Measurements from ENCODE around the gene SOCS1.

The SOCS1 gene

DNA sequence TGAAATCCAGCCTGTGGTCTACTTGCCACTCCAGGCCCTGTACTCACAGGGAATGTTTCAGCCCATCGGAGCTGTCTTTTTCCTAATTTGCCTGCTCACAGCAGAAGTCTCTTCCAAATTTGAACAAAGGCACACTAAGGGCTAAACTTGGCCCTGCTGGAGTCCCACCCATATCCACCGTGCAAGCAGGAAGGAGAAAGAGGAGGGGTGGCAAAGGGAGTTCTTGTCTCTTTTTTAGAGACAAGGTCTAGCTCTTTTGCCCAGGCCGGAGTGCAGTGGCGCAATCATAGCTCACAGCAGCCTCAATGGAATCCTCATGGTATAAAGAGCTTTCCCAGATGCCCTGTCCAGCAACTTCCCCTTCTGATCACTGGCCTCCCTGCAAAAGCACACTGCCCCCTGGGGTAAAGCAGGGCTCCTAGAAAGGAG is 27.8 kb upstream of the SOCS1 start:
- DNase-seq = no peak

DNA sequence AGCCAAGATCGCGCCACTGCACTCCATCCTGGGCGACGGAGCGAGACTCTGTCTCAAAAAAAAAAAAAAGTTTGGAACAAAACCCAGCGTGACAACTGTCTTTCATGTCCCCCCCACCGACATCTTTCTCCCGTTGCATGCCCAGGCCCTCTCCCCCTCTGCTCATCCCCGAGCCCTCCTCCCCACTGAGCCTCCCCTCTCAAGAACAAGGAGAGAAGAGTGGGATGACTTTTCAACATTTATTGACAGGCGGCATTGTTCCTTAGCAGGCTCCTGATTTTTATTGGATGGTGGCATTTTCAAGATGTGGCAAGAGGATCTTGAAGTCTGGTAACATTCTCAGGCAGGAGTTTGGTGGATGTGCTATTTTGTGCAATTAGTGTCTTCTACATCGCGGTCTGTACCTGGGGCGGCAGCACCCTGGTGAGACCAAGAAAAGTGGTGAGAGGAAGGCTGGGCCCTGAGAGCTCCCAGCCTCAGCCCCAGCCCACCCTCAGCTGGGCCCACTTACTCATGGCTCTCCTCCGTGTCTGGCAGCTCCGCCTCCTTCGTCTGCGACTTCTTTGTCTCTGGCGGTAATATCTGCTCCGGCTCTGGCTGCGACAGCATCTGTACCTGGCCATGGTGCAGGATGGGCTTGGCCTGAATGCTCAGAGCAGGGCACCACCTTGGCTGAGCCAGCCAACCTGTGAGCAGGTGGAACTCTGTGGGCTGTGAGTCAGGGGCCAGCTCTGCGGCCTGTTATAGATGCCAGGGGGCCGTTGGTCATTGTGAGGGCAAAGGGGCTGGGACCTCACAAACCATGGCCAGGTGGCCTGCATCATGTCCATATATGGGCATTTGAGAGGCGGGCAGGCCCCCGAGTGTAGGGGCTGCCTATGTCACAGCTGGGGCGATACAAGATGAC is 24.9 kb upstream of the SOCS1 start, which contains the start of gene PRM1:
TSS of gene PRM1 (minus strand) at position 715 of the 907 bp plus-strand sequence. CDS start at position 623, 92 bp downstream.
- DNase-seq = no peak

DNA sequence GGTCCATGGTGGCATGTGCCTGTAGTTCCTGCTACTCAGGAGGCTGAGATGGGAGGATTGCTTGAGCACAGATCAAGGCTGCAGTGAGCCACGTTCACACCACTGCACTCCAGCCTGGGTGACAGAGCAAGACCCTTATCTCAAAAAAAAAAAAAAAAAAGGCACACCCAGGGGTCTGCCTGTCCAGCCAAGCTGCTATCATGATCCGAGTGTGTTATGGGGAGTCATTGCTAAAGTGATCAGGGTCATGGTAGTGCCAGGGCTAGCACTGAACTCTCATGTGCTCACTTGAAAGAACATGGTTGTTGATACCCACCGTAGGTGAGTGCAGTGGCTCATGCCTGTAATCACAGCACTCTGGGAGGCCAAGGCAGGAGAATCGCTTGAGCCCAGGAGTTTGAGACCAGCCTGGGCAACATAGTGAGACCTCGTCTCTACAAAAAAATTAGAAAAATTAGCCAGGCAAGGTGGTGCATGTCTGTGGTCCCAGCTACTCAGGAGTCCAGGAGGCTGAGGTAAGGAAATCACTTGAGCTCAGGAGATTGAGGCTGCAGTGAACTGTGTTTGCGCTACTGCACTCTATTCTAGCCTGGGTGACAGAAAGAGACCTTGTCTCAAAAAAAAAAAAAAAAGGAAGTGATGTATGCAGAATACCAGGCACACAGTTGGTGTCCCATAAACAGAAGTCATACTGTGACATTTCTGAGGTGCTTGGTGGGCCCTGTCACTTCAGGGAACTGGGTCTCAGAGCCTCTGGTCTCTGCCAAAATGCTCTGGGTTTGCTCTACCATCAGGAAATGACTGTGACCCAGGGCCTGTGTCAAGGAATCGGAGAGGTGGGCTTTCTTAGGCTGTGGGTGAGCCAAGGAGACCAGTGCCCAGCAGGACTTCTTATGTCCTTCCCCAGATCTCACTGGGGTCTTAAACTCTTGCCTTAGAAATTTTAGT is 23.0 kb upstream of the SOCS1 start:
- DNase-seq = no peak

DNA sequence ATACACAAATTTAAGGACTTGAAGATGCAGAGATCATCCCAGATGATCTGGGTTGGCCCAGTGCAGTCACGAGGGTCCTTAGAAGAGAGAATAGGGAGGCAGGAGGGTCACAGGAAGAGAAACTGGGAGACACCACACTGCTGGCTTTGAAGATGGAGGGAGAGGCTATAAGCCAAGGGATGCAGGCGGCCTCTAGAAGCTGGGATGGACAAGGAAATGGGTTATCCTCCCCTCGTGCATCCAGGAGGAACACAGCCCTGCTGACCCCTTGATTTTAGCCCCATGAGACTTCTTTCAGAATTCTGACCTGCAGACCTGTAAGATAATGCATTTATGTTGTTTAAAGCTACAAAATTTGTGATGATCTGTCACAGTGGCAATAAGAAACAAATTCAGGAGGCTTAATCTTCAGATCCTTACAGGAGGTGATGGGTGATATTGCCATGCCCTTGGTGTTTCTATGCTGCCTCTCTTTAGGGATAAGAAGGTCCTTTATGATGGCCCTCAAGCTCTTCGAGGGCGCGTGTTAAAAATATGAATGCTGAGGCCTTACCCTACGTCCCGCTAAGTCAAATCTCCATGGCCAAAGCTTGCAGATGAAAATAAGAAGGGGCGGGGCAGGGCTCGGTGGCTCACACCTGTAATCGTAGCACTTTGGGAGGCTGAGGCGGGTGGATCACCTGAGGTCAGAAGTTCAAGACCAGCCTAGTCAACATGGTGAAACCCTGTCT is 21.8 kb upstream of the SOCS1 start:
- DNase-seq = no peak

DNA sequence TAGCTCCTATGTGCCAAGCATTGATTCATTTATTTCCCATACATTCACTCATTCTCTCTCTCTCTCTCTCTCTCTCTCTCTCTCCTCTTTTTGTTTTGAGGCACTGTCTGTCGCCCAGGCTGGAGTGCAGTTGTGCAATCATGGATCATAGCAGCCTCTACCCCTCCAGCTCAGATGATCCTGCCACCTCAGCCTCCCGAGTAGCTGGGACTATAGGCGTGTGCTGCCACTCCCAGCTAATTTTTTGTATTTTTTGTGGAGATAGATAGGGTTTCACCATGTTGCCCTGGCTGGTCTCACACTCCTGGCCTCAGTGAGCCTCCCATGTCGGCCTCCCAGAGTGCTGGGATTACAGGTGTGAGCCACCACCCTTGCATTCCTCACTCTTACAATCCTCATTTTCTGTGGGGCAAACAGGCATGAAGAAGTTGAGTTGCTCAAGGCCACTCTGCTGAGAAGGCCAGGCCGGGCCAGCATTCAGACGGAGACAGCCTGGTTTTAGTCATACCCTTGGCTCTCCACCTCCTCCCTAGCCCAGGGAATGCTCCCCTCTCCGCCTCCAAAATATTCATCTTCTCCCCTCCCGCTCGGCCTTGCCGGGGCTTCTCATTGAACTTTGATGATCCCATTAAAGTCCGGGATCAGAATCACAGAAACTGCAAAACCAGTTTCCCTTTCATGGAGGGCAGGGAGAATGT is 21.0 kb upstream of the SOCS1 start:
- DNase-seq = no peak

DNA sequence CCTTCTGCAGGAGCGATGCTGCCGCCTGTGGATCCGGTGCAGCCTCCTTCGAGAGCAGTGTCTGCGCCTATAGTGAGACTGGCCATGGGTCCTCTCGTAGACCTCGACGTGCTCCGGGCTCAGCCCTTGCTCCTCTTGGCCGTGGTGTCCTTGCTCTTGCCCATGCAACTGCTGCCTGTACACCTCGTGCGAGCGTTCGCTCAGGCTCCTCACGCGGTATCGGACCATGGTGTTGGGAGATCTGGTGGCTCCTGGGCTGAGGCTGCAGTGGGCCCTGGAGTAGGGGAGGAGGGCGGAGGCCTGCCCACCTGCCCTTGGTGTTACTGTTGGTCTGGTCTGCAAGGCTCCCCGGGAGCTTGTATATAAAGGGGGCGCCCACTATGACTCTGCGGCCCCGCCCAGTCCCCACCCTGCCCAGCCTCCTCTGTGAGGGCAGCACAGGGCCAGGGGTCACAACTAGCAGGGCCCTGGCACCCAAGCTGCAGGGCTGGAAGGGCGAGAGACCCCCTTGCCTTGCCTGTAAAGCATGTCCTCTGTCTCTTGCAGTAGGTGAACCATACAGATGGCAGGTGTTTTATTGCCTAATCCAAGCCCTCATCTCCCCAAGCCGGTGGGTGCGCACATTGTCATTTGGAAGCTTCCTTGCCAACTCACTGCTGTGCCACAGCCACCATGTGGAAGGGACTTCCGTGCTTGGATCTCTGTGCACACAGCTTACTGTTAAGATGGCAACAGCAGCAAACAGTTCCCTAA is 20.3 kb upstream of the SOCS1 start, which contains the start of gene PRM2:
TSS of gene PRM2 (minus strand) at position 338 of the 753 bp plus-strand sequence. CDS start at position 228, 110 bp downstream.
- DNase-seq = no peak

DNA sequence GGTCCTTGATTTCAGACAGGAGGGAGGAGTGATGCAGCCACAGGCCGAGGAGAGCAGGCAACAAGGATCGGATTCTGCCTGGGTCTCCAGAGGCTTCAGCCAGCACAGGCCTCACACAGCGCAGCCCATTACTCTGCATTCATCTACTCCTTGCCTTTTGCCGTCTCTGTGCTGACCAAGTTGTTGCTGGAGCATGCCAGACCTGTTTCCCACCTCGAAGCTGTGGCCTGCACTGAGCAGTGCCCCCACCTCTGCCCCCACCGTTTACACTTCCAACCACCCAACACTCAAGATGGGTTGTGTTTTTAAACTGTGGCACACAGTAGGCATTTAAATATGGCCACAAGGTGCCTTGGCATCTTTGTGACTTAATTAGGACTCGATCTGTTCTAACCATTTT is 19.0 kb upstream of the SOCS1 start:
- no peak for DNase-seq

DNA sequence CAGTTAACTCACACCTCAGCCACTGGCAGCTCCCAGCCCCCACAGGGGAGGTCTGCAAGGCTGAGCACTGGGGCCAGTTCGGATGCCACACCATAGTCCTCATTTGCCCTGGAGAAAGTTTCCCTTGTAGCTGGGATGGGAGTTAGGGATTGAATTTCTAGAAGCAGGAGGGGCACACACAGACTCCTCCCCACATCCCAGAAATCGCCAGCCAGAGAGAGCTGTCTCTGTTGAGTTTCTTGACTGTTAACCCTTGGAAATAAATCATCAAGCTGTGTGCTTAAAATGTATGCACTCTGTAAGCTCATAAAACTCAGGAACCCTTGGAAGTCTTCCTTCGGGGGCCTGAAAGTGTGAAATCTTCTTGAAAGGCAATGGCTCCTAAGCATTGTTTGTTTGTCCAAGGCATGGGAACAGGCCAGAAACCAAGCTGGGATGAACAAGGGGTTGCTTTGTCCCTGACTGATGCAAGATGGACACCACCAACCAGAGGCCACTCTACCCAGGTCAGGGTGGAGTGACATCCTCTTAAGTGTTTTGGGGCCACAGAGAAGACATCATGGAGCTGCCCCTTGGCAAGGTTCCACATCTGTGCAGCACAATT is 17.8 kb upstream of the SOCS1 start:
- no peak for DNase-seq

DNA sequence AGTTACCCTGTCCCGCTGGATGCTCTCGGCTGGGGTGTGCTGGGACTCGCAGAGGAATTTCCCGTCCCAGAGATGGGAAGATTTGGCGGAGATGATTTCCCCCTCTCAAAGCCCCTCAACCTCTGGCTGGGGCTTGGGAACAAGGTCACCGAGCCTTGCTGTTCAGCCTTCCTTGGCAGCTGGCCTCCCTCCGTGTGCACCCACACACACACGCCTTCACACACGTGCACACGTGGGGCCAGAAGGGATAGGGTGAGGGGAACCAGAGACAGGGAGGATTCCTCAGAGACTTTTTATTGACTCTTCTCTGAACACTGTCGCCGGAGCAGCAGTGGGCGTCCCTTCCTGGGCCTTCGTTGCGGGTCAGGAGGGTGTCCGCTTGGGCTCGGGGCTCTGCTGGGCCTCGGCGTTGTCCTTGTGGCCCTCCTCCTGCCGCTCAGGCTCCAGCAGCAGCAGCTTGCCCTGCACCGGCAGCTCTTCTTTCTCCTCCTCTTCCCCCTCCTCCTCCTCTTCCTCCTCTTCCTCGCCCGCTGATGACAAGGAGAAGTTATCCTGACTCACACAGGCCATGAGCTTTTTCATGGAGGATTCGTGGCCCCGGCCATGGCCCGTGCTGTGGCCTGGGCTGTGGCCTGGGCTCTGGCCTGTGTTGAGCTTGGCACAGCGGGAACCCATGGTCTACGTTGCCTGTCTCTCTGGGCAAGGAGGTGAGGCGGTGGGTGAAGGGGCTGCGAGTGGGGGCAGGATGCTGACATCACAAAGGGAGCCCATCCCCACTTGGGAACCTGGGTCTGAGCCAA is 17.1 kb upstream of the SOCS1 start, which contains the start of gene PRM3:
TSS of gene PRM3 (minus strand) at position 709 of the 800 bp plus-strand sequence. CDS start at position 675, 34 bp downstream.
- DNase-seq = no peak

DNA sequence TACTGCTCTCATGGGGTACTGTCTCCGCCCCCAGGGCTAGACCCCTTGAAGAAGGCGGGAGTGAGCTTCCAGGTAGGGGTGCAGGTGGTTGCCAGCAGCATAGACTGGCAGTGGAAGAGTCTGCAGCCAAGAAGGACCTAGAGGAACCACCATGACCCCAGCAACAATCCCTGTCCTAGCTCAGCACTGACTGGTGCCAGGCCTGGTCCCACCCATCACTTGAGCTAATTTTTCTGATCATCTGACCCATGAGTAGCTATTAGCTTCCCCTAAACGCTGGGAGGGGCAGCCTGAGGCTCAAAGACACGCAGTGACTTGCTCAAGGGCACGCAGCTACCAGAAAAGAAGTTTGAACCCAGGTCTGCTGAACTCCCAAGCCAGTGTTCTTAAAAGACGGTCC is 16.5 kb upstream of the SOCS1 start:
- DNase-seq = no peak

DNA sequence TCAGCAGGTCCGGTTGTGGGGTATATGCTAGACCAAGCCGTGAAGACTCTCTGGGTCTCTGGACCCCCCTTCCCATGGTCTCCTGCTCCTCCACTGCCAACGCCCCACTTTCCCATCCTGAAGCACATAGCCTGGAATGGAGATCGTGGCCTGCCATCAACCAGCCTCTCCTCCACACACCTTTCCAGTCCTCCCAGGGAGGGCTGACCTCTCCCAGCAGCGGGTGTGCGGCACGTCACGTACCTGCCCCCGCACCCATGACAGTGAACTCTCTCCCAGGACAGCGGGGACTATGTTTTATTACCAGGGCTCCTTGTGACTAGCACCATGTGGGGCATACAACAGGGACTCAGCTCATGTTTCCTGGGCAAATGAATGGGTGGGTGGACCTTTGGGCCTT is 15.6 kb upstream of the SOCS1 start:
- no peak for DNase-seq

DNA sequence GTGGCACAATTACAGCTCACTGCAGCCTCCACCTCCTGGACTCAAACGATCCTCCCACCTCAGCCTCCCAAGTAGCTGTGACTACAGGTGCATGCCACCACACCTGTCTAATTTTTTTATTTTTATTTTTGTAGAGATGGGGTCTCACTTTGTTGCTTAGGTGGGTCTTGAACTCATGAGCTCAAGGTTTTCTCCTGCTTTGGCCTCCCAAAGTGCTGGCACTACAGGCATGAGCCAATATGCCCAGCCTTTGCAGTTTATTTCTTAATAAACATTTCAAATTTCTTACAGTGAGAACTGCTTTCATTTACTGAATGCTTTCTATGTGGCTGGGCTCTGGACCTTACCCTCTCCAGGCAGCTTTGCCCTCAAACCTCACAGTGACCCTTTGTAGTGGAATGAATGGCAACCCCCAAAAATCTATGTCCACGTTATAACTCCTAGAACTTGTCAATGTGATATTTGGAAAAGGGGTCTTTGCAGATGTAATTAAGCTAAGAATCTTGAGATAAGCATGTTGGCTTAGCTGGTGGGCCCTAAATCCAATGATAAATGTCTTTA is 14.7 kb upstream of the SOCS1 start:
- no peak for DNase-seq

DNA sequence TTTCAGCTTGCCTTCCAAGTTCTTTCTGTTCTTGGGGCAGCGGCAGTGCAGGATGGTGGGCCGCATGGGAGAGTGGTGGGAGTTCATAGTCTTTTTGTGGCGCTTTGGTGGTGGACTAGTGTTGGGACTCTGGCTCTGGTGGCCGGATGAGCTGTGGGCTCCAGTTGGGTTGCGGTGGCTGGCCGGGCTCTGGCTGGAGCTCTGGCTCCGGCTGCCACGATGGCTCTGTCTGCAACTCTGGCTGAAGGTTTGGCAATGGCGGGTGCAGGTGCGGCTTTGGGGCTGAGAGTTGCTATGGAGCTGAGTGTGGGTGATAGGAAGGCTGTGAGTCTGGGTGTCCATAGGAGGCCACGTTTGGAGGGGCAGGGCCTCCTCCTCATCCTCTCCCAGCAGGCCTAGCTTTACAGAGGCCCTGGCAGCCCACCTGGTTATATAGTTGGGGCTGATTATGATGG is 12.9 kb upstream of the SOCS1 start, which contains the start of gene TNP2:
TSS of gene TNP2 (minus strand) at position 405 of the 455 bp plus-strand sequence. CDS start at position 342, 63 bp downstream.
- no peak for DNase-seq

DNA sequence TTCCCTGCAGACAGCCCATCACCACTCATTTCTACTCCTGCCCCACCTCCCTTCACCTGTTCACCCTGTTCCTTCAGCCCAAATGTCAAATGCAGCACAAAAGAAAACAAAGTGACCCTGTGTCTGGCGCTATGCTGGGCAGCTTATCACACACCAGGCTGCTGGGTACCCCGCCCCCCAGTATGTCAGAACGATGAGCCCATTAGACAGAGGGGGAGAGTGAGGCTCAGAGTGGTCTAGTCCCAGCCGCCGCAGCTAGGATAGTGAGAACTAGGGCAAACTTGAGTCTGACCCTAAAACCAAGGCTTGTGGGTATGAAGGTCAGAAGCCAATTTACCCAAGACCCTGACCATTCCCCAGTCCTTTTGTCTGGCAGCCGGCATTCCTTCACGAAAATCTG is 9.1 kb upstream of the SOCS1 start:
- no peak for DNase-seq

DNA sequence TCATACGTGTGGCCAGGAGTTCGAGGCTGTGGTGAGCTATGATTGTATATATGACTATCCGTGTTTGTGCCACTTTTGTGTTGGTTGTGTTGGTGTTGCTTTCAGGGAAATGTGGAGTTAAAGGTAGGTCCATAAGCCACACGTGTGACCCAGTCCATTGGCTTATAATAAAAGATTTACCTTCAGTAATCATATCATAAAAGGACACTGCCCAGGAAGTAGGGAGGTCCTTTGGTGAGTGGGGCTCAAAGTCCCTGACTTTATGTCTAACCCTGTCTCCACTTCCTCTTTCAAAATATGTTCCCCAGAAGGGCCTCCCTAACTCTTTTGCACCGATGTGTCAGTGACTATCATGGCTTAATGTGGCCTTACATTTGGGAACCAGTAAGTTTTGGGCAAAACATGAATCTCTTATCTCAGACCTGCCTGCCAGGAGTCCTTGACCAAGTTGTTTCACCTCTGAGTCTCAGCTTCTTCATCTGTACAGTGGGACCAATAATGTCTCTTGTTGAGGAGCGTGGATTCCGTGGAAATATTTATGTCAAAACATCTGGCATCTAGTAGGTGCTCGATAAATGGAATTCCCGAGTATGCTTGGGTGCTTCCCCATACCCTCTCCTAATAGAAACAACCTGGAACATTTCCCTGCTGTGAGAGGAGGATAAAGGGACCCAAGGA is 8.3 kb upstream of the SOCS1 start:
- DNase-seq = no peak

DNA sequence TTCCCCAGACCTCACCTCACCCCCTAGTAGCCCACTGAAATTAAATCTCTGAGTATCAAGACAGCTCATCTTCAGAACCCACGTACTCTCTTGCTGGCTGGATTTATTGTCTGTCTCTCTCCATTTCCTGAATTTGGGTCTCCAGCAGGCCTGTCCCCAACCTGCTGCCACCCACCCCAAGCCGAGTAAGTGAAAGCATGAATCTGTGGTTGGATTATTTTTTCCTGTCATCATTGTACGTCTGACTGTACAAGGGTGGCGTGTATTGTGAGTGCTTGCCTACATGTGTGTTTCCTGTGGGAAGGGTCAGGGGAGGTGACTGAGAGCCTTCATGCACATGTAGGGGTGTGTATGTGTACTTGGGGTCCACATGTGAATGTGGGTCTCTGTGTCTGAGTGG is 7.7 kb upstream of the SOCS1 start:
- DNase-seq = no peak

DNA sequence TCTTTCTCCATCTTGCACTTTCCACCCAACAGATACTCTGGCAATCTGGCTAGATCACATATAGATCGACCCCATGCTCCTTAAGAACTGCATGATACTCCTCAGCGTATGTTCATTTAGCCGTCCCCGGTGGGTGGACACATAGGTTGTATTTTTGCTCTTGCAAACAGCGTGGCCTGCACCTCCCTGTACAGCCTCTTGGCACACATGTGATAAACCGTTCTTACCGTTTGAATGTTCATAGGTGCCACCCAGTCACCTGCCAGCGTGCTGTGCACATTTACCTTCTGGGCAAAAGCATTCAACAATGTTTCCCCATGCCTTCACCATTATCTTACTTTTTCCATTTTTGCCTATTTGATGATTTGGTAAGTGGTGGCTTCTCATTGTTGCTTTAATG is 6.9 kb upstream of the SOCS1 start:
- no peak for DNase-seq

DNA sequence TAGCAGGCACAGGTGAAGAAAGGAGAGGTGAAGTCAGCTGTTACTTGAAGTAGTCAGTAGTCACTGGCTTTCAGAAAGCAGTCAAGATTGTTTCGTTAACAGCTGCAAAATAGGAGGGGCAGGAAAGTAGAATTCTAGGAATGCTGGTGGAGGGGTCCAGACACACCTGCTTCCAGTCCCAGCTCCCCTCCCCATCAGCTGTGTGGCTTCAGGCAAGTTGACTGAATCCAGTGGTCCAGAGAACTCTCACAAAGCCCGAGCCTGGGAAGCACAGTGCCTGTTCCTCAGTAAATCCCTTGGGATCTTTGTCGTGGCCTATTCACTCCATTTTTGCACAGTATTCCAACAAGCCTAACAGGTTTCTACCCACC is 4.6 kb upstream of the SOCS1 start:
- no peak for DNase-seq

Data from NCI-H2107 (cell line).